Ishikawa (cell line): Measurements from ENCODE around the gene XAGE1B.
"Not testable (repeated sequence)": the region's sequence is repeated elsewhere in the genome, so short reads cannot be mapped to it uniquely, and the experiment has no call there.

Experiments
- CEBPB ChIP-seq: IDR thresholded peaks from 2 replicates; pipeline ENCODE4 v1.6.1; 2012
- CREB1 ChIP-seq: IDR thresholded peaks from 2 replicates; pipeline ENCODE4 v1.6.1; 2012; ENCODE audit warnings: low read depth
- EGR1 ChIP-seq: IDR thresholded peaks from 2 replicates; pipeline ENCODE4 v1.6.1; 2012
- EP300 ChIP-seq: IDR thresholded peaks from 2 replicates; pipeline ENCODE4 v1.6.1; 2012; ENCODE audit warnings: borderline replicate concordance
- FOXM1 ChIP-seq: IDR thresholded peaks from 2 replicates; pipeline ENCODE4 v1.6.1; 2012; ENCODE audit warnings: low read depth, borderline replicate concordance
- MAX ChIP-seq: IDR thresholded peaks from 2 replicates; pipeline ENCODE4 v1.6.1; 2012
- NFIC ChIP-seq: IDR thresholded peaks from 2 replicates; pipeline ENCODE4 v1.6.1; 2012
- RAD21 ChIP-seq: IDR thresholded peaks from 2 replicates; pipeline ENCODE4 v1.6.1; 2012; ENCODE audit warnings: low read depth
- REST ChIP-seq: IDR thresholded peaks from 2 replicates; pipeline ENCODE4 v1.6.1; 2012; ENCODE audit warnings: low read depth, mild to moderate bottlenecking
- TAF1 ChIP-seq: IDR thresholded peaks from 2 replicates; pipeline ENCODE4 v1.6.1; 2012; ENCODE audit warnings: low read depth, mild to moderate bottlenecking
- TCF12 ChIP-seq: IDR thresholded peaks from 2 replicates; pipeline ENCODE4 v1.6.1; 2012; ENCODE audit warnings: low read depth
- TEAD4 ChIP-seq: IDR thresholded peaks from 2 replicates; pipeline ENCODE4 v1.6.1; 2012
- YY1 ChIP-seq: IDR thresholded peaks from 2 replicates; pipeline ENCODE4 v1.6.1; 2012; ENCODE audit warnings: low read depth
- ZBTB7A ChIP-seq: IDR thresholded peaks from 2 replicates; pipeline ENCODE4 v1.6.1; 2012; ENCODE audit warnings: low read depth
- TF ChIP-seq, protein P1 (sequence below): IDR thresholded peaks from 2 replicates; pipeline ENCODE4 v1.6.1; 2012

XAGE1B gene

DNA sequence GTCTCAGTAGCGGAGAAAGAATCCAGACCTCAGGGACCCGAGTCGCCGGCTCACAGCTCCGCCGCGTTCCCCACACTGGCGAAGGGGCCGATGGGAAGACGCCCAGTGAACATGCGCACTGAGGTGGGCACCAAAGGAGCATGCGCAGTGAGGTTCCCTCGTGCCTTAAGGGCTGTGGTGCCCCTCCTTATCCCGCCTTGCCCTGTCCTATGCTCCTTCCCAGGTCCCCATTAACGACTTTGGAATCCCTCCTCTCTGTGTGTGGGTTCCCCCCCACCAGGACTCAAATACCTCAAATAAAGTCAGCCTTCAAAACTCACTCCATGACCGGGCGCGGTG lies at the start of gene XAGE1B:
Gene XAGE1B, minus strand, starts transcription at position 77 of the 339 bp plus-strand sequence. CDS start 1,536 bp downstream, outside the sequence.
- TF ChIP-seq TCF12, FOXM1, CEBPB: not testable (repeated sequence)

GRCh38 chrX:52563105-52563504 lies 46.2 kb upstream of the XAGE1B start:
- no peak for TF ChIP-seq TAF1
- no peak for TF ChIP-seq TCF12
- no peak for TF ChIP-seq EGR1
- TF ChIP-seq, protein P1, sequence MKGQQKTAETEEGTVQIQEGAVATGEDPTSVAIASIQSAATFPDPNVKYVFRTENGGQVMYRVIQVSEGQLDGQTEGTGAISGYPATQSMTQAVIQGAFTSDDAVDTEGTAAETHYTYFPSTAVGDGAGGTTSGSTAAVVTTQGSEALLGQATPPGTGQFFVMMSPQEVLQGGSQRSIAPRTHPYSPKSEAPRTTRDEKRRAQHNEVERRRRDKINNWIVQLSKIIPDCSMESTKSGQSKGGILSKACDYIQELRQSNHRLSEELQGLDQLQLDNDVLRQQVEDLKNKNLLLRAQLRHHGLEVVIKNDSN: no peak
- no peak for TF ChIP-seq CREB1
- no peak for TF ChIP-seq ZBTB7A
- no peak for TF ChIP-seq FOXM1
- TF ChIP-seq REST: no peak
- no peak for TF ChIP-seq EP300

DNA sequence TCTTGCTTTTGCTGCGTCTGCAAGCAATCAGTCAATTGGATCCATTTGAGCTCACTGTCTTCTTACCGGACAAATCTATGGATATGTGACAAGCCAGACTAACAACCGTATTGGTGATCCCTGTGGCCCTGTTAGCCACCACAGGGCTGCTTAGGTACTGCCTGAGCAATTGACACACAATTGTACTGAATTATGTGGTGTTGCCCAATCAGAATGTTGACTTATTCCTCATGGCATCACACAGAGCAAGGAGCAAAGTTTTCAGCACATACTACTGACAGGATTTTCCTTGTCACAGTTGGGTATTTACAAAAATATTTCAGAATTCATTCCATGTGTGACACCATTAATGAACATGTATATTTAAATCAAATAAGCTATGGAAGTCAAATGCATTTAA lies 41.3 kb upstream of the XAGE1B start:
- no peak for TF ChIP-seq TEAD4
- TF ChIP-seq TAF1: no peak
- no peak for TF ChIP-seq EP300
- TF ChIP-seq CEBPB: no peak
- no peak for TF ChIP-seq CREB1
- TF ChIP-seq FOXM1: no peak
- no peak for TF ChIP-seq TCF12
- no peak for TF ChIP-seq MAX
- no peak for TF ChIP-seq REST
- TF ChIP-seq, protein P1: no peak
- no peak for TF ChIP-seq NFIC
- no peak for TF ChIP-seq ZBTB7A
- TF ChIP-seq RAD21: no peak
- TF ChIP-seq YY1: no peak
- TF ChIP-seq EGR1: no peak

GRCh38 chrX:52556741-52557140 lies 39.9 kb upstream of the XAGE1B start:
- TF ChIP-seq RAD21: no peak
- TF ChIP-seq EGR1: no peak
- TF ChIP-seq ZBTB7A: no peak
- TF ChIP-seq CEBPB: no peak
- no peak for TF ChIP-seq MAX
- no peak for TF ChIP-seq TEAD4
- TF ChIP-seq FOXM1: no peak
- no peak for TF ChIP-seq NFIC
- TF ChIP-seq, protein P1: no peak
- TF ChIP-seq YY1: no peak
- no peak for TF ChIP-seq EP300
- no peak for TF ChIP-seq TAF1
- no peak for TF ChIP-seq CREB1
- TF ChIP-seq REST: no peak
- no peak for TF ChIP-seq TCF12
